RWPE1 (cell line): ENCODE measurements around the gene C11orf87.

Experiments used
- CTCF ChIA-PET: fragments of 350-600 bp; sonication (Branson Sonifier 250); formaldehyde crosslinking; extraction: SDS; loops from one replicate; lab custom pipeline; 2021; lab: Yijun Ruan, JAX
- POLR2A ChIA-PET: fragments of 400-600 bp; formaldehyde crosslinking; extraction: SDS; loops from one replicate; lab custom pipeline; 2020; ENCODE audit warnings: antibody characterized with exemption; ENCODE audit not compliant: low non-redundant PET; lab: Yijun Ruan, JAX
- DNase-seq: peaks from one replicate; pipeline ENCODE4 v3.0.0; 2012; ENCODE audit warnings: low spot score
- H3K27ac ChIP-seq: fragments of 450-650 bp; 2 replicates; pipeline ENCODE4 v1.5.1; 2017
- TF ChIP-seq, protein P1 (sequence below): fragments of 450-650 bp; conservative IDR thresholded peaks from 2 replicates; pipeline ENCODE4 v1.5.1; 2017; ENCODE audit warnings: low read depth, mild to moderate bottlenecking

Gene C11orf87

DNA sequence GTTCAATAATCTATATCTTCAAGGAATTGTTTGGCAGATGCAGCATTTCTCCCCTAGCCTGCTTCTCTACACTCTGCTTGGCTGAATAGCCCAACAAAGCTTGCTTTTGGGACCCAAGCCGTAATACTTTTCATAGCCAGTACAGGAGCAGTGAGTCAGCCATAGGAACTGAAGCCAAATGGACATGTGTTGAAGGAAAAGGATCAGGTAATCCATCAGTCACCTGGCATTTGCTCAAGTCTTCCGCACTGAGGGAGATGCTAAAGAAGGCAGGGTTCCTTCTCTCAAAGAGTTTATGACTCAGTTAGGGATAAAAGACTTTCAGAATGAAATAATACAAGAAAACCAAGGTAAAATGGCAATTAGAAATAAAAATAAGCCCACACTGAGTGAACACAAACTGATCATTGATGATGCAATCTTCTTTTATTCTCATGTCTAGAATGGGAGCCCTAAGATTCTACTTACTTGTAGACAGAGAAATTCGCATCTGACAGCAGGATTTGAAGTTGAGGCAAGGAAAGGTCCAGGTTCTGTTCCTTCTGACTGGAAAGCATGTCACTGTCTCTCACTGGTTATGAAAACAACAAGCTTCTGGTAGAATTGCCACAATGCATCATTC is 13.2 kb downstream of the C11orf87 start:
- CTCF ChIA-PET: interaction anchor here (1.2 kb wide), 1 partner anchor 9 kb away, joined by 3 read pairs; no protein-coding TSS in a partner anchor

DNA sequence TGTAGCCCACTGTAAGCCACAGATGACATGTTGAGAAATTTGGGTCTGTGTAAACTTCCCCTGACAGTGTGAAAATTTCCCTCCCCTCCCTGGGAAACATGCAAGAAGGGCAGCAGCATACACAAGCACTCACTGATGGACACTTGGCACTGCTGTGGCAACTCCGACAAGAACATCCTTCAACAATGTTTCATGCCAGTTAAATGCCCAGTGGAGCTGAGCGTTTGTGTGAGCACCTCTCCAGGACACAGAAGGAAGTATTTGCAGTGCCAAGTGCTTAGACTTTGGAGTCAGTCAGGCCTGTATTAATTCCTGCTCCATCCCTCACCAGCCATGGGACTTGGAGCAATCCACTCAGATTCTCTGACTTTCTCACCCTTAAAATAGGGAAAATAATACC is 17.7 kb downstream of the C11orf87 start:
- H3K27ac ChIP-seq: no peak overlapping the region
- TF ChIP-seq, protein P1, sequence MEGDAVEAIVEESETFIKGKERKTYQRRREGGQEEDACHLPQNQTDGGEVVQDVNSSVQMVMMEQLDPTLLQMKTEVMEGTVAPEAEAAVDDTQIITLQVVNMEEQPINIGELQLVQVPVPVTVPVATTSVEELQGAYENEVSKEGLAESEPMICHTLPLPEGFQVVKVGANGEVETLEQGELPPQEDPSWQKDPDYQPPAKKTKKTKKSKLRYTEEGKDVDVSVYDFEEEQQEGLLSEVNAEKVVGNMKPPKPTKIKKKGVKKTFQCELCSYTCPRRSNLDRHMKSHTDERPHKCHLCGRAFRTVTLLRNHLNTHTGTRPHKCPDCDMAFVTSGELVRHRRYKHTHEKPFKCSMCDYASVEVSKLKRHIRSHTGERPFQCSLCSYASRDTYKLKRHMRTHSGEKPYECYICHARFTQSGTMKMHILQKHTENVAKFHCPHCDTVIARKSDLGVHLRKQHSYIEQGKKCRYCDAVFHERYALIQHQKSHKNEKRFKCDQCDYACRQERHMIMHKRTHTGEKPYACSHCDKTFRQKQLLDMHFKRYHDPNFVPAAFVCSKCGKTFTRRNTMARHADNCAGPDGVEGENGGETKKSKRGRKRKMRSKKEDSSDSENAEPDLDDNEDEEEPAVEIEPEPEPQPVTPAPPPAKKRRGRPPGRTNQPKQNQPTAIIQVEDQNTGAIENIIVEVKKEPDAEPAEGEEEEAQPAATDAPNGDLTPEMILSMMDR: no peak
- ChIA-PET POLR2A (no interaction called here), CTCF (no interaction called here)
- DNase-seq: no peak

More for the DNA sequence above, 13.2 kb downstream of the C11orf87 start:
- TF ChIP-seq, protein P1: no peak
- POLR2A ChIA-PET: no interaction called here
- peak; percentile 66 for DNase-seq
- no peak overlapping the region for H3K27ac ChIP-seq

DNA sequence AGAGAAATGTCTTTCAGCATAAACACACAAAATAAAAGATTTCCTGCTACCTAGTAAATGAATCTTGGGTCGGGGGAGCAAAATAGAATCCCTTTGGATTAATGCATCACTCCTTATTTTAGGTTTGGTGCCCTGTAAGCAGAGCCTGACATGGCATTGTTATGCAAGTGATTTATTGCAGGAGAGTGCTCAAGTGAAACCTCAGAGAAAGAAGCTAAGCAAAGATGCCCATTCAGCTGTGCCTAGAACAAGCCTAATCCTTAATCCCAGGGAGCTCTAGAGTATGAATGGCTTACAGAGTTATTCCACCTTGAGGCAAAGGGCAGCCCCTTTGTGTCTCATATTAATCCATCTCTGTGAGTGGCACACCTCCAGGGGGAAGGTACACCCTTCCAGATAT is 21.1 kb downstream of the C11orf87 start:
- POLR2A ChIA-PET: no interaction called here
- H3K27ac ChIP-seq: no peak overlapping the region
- no peak for DNase-seq

DNA sequence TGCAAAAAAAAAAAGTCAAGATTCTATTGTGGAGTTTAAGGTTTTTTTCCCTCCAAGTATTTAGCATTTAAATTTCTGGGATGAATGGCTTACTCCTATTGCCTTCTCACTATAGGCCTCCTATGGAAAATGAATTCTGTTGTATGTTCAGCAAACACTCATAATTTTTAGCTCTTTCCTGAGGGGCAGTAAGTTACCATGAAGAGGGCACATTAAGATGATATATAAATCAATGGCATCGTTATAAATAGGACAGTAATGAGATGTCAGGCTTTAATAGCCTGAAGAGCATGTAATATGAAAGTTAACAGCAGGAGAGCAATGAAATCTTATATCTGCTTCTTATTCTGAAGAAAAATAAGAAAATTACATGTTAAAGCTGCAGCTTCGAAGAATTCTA is 32.9 kb downstream of the C11orf87 start:
- ChIA-PET CTCF (interaction anchor here (0.6 kb wide), 1 partner anchor 250 kb away, joined by 3 read pairs; no protein-coding TSS in a partner anchor), POLR2A (no interaction called here)
- no peak overlapping the region for H3K27ac ChIP-seq
- TF ChIP-seq, protein P1: no peak
- no peak for DNase-seq

More for the DNA sequence above, 21.1 kb downstream of the C11orf87 start:
- TF ChIP-seq, protein P1: no peak
- CTCF ChIA-PET: no interaction called here
